GM19324 (cell line): Measurements from ENCODE around the gene DEFB128.

Experiments
- ATAC-seq: cut with Tn5 transposase; IDR thresholded peaks from one replicate; pipeline ENCODE4 v1.9.1; 2021; ENCODE audit warnings: mild to moderate bottlenecking, moderate library complexity; ENCODE audit not compliant: unreplicated experiment, low FRiP score

DEFB128 gene

GRCh38 chr20:164618-165017, 24.9 kb downstream of the DEFB128 start:
- no peak for ATAC-seq

GRCh38 chr20:157154-157553, 32.4 kb downstream of the DEFB128 start, which contains the start of gene DEFB127:
TSS of gene DEFB127 (plus strand) at chr20:157454. CDS start at chr20:157545, 91 bp downstream.
- ATAC-seq = no peak

GRCh38 chr20:152131-152530, 37.4 kb downstream of the DEFB128 start:
- no peak for ATAC-seq

DNA sequence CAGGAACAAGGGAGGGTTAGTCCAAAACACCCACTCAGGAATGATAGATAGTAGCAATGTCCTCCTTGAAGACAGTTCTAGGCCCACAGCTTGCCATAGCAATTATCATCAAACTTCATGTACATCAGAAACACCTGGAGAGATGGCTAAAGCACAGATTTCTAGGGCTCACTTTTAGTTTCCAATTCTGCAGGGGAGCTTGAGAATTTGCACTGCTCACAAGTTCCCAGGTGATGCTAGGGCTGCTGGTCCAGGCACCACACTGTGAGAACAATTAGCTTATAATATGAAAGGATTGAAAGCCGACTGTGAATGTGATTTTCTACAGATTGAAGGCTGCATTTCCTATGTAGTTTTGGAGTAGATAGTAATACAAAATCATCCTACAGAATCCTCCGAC, 43.6 kb downstream of the DEFB128 start:
- no peak for ATAC-seq

DNA sequence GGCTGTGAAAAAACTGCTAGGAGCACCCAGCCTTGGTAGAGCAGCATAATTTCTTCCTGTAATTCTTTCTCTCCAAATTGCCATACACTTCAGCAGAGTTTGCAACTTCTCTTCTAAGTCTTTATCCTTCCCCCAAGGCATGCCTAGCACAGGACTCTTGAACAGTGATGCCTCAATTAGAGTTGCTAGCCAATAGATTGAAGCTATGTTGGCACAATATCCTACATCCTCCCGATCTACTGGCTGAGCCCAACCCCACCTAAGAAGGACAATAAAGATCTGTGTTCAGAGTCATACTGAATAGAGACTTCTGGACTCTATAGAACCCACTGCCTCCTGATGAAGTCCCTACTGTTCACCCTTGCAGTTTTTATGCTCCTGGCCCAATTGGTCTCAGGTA, 47.2 kb downstream of the DEFB128 start, which contains the start of gene DEFB126:
Gene DEFB126, plus strand, starts transcription at position 301 of the 400 bp plus-strand sequence. Its CDS starts 39 bp downstream, at position 340.
- no peak for ATAC-seq
